NB4 (cell line): ENCODE measurements around the gene SNRPD3.
A peak's percentile ranks its signal among the peaks of the same experiment; 100 is the strongest.

Experiments used
- DNase-seq: peaks from one replicate; pipeline ENCODE4 v3.0.0; 2010; ENCODE audit warnings: low read depth
- H3K4me3 ChIP-seq: one replicate; pipeline ENCODE4 v1.5.1; 2011; ENCODE audit warnings: mild to moderate bottlenecking, low read depth, low read length, moderate library complexity
- CTCF ChIP-seq: IDR thresholded peaks from one replicate; pipeline ENCODE4 v1.5.1; 2012; ENCODE audit warnings: low read depth, low read length
- MAX ChIP-seq: IDR thresholded peaks from 2 replicates; pipeline ENCODE4 v1.6.1; 2011; ENCODE audit warnings: low read depth, low read length
- MYC ChIP-seq: IDR thresholded peaks from 2 replicates; pipeline ENCODE4 v1.6.1; 2011; ENCODE audit warnings: low read depth, low read length
- POLR2A ChIP-seq: IDR thresholded peaks from 2 replicates; pipeline ENCODE4 v1.6.1; 2011; ENCODE audit warnings: mild to moderate bottlenecking; ENCODE audit not compliant: insufficient read length; ENCODE audit errors: extremely low read depth

The SNRPD3 gene

GRCh38 chr22:24513378-24514240 is 42.2 kb upstream of the SNRPD3 start:
- no peak for DNase-seq
- H3K4me3 ChIP-seq: no peak overlapping the region
- TF ChIP-seq POLR2A (no peak), MYC (no peak), MAX (no peak), CTCF (no peak)

- TF ChIP-seq MAX (no peak), MYC (no peak), CTCF (no peak), POLR2A (no peak)
- no peak overlapping the region for H3K4me3 ChIP-seq
- DNase-seq: no peak
These were observed 41.4 kb upstream of the SNRPD3 start for GRCh38 chr22:24514241-24515026.

- H3K4me3 ChIP-seq: no peak overlapping the region
- no peak for TF ChIP-seq MAX
- no peak for TF ChIP-seq POLR2A
- TF ChIP-seq CTCF: no peak
- no peak for TF ChIP-seq MYC
These were observed 40.8 kb upstream of the SNRPD3 start for GRCh38 chr22:24515027-24515338.

GRCh38 chr22:24516301-24516737 is 39.5 kb upstream of the SNRPD3 start:
- no peak overlapping the region for H3K4me3 ChIP-seq
- TF ChIP-seq CTCF: no peak
- no peak for TF ChIP-seq MYC
- no peak for TF ChIP-seq MAX
- TF ChIP-seq POLR2A: no peak
- DNase-seq: peak; percentile 59

More at GRCh38 chr22:24515027-24515338, 40.8 kb upstream of the SNRPD3 start:
- no peak for DNase-seq

GRCh38 chr22:24517446-24517845 is 38.4 kb upstream of the SNRPD3 start:
- no peak for DNase-seq
- no peak for TF ChIP-seq POLR2A
- TF ChIP-seq MAX: no peak
- no peak for TF ChIP-seq MYC
- no peak for TF ChIP-seq CTCF

More at GRCh38 chr22:24517446-24517845, 38.4 kb upstream of the SNRPD3 start:
- H3K4me3 ChIP-seq: no peak overlapping the region
